Liver (tissue), 9 donors: Measurements from ENCODE around the gene DYNLL2. TPM values are rescaled to one million over a fixed set of nuclear protein-coding genes. Genes with fewer than 3 reads are reported as not detected.

Experiments
- DNase-seq: peaks from one replicate; pipeline ENCODE4 v3.0.0-alpha.2; 2017; ENCODE audit warnings: low spot score
- H3K27ac ChIP-seq, 2 donors: one replicate each; pipeline ENCODE4 v1.7.0; 2013; ENCODE audit warnings: inconsistent platforms in 2 of 2, low read length in 2 of 2, control low read depth in 1 of 2, low read depth in 1 of 2, mild to moderate bottlenecking in 1 of 2
- H3K27me3 ChIP-seq, 4 donors: one replicate each; pipeline versions ENCODE4 v1.6.1 to v1.7.0; 2013; ENCODE audit warnings: low read length in 3 of 4, inconsistent platforms in 1 of 4, mild to moderate bottlenecking in 1 of 4, moderate library complexity in 1 of 4; ENCODE audit not compliant: control insufficient read depth in 4 of 4, insufficient read depth in 4 of 4
- H3K36me3 ChIP-seq, 4 donors: one replicate each; pipeline versions ENCODE4 v1.6.1 to v1.7.0; 2013; ENCODE audit warnings: low read length in 3 of 4, mild to moderate bottlenecking in 3 of 4, low read depth in 1 of 4, moderate library complexity in 1 of 4; ENCODE audit not compliant: control insufficient read depth in 4 of 4, insufficient read depth in 3 of 4
- H3K4me1 ChIP-seq, 4 donors: one replicate each; pipeline versions ENCODE4 v1.6.1 to v1.7.0; 2013; ENCODE audit warnings: low read length in 3 of 4, mild to moderate bottlenecking in 3 of 4, moderate library complexity in 1 of 4; ENCODE audit not compliant: control insufficient read depth in 4 of 4, insufficient read depth in 4 of 4
- H3K4me3 ChIP-seq, 3 donors: one replicate each; pipeline versions ENCODE4 v1.6.1 to v1.7.0; 2013; ENCODE audit warnings: low read length in 3 of 3, control low read depth in 1 of 3, low read depth in 1 of 3, mild to moderate bottlenecking in 1 of 3
- H3K9ac ChIP-seq, 2 donors: one replicate each; pipeline ENCODE4 v1.7.0; 2013; ENCODE audit warnings: low read length in 2 of 2, mild to moderate bottlenecking in 2 of 2, moderate library complexity in 2 of 2, control low read depth in 1 of 2, low read depth in 1 of 2
- H3K9me3 ChIP-seq, 4 donors: one replicate each; pipeline versions ENCODE4 v1.6.1 to v1.7.0; 2013; ENCODE audit warnings: low read length in 3 of 4; ENCODE audit not compliant: control insufficient read depth in 4 of 4
- EGR1 ChIP-seq, 2 donors: IDR thresholded peaks; 2 replicates each; pipeline ENCODE4 v1.6.1; 2016 to 2018; ENCODE audit warnings: antibody characterized with exemption in 2 of 2, low read depth in 2 of 2
- FOXA2 ChIP-seq: IDR thresholded peaks from 2 replicates; pipeline ENCODE4 v1.6.1; 2016; ENCODE audit warnings: antibody characterized with exemption
- HNF4G ChIP-seq: IDR thresholded peaks from 2 replicates; pipeline ENCODE4 v1.6.1; 2016; ENCODE audit warnings: antibody characterized with exemption
- JUND ChIP-seq, 2 donors: IDR thresholded peaks; 2 replicates each; pipeline ENCODE4 v1.6.1; 2016; ENCODE audit warnings: antibody characterized with exemption in 2 of 2
- RAD21 ChIP-seq, 2 donors: IDR thresholded peaks; 2 replicates each; pipeline ENCODE4 v1.6.1; 2016; ENCODE audit warnings: antibody characterized with exemption in 2 of 2, mild to moderate bottlenecking in 2 of 2
- RXRA ChIP-seq, 2 donors: IDR thresholded peaks; 2 replicates each; pipeline ENCODE4 v1.6.1; 2017 to 2018; ENCODE audit warnings: antibody characterized with exemption in 2 of 2, mild to moderate bottlenecking in 1 of 2
- SP1 ChIP-seq: IDR thresholded peaks from 2 replicates; pipeline ENCODE4 v1.6.1; 2018; ENCODE audit warnings: antibody characterized with exemption, mild to moderate bottlenecking
- WGBS: extraction: QIAGEN DNeasy Blood & Tissue Kit; methylation state at CpG from one replicate; pipeline ENCODE4 v1.1.7; 2013; 5-methylcytosine and 5-hydroxymethylcytosine counted together
- polyA plus RNA-seq, 2 donors: library from polyadenylated mRNA; stranded (reverse) in 1 of 2; unstranded in 1 of 2; fragments of 200-250 nt in 1 of 2; fragments of >200 nt in 1 of 2; fragmentation: Nextera tagmentation in 1 of 2; extraction: Ambion mirVana in 1 of 2; gene quantifications; one replicate each; pipeline versions ENCODE4 v1.2.1 to v1.2.3, GENCODE V29; 2013 to 2015
- total RNA-seq, 2 donors: library from RNA; depleted of rRNA; stranded (reverse); fragments of >200 nt; gene quantifications; one replicate each; pipeline ENCODE4 v1.2.3, GENCODE V29; 2014
- TF ChIP-seq, protein P1 (sequence below): fragments of 150-350 bp; IDR thresholded peaks from 2 replicates; pipeline ENCODE4 v1.5.1; 2017; ENCODE audit warnings: improper control_type of control experiment, low read depth, low read length; ENCODE audit not compliant: missing input control
- TF ChIP-seq, protein P2 (sequence below): IDR thresholded peaks from 2 replicates; pipeline ENCODE4 v1.6.1; 2016; ENCODE audit warnings: antibody characterized with exemption
- TF ChIP-seq, protein P3 (sequence below): IDR thresholded peaks from 2 replicates; pipeline ENCODE4 v1.6.1; 2016; ENCODE audit warnings: antibody characterized with exemption
- TF ChIP-seq, protein P4 (sequence below): IDR thresholded peaks from 2 replicates; pipeline ENCODE4 v1.6.1; 2016; ENCODE audit warnings: antibody characterized with exemption
- donor health status: healthy.
- donor health status: healthy.
- donor health status: healthy.
- donor health status: healthy.
- donor health status: healthy.

The DYNLL2 gene
- total and polyA plus RNA-seq, 4 donors, result 3.2 to 22.1 (median 14.1) TPM

DNA sequence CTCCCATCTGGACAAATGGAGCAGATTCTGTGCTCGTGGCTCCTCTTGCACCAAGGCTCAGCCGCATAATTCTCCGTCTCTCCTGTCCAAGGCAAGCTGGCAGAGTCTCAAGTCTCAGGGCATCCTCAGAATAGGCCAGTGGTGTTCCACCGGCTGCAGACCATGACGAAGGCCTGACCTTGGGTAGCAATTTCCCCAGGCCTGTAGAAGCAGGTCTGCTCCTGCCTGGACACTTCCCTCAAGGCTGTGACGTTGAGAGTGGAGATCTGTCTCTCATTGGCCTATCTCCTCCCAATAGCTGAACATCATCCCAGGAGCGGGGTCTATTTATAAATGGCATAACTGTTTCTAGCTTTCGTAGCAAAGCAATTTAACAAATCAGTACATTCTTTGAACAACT lies 42.8 kb upstream of the DYNLL2 start:
- WGBS, result 83% methylated on average over 8 of the region's 8 CpGs
- peaks cover 2 to 13% (median 12%) of the 10 kb centered on the region in 4 donors for H3K4me1 ChIP-seq
- no peak overlapping the region for H3K27ac ChIP-seq
- H3K9ac ChIP-seq, result no peak overlapping the region
- no peak for DNase-seq
- H3K27me3 ChIP-seq, result no peaks in the 10 kb centered on the region
- H3K36me3 ChIP-seq, result no peaks in the 10 kb centered on the region
- H3K4me3 ChIP-seq, result no peak overlapping the region
- no peaks in the 10 kb centered on the region for H3K9me3 ChIP-seq
- no peak for TF ChIP-seq EGR1 (IDR thresholded peaks at IDR 0.05; ENCODE audit: low read depth in 2 of 2)
- TF ChIP-seq, protein P1, sequence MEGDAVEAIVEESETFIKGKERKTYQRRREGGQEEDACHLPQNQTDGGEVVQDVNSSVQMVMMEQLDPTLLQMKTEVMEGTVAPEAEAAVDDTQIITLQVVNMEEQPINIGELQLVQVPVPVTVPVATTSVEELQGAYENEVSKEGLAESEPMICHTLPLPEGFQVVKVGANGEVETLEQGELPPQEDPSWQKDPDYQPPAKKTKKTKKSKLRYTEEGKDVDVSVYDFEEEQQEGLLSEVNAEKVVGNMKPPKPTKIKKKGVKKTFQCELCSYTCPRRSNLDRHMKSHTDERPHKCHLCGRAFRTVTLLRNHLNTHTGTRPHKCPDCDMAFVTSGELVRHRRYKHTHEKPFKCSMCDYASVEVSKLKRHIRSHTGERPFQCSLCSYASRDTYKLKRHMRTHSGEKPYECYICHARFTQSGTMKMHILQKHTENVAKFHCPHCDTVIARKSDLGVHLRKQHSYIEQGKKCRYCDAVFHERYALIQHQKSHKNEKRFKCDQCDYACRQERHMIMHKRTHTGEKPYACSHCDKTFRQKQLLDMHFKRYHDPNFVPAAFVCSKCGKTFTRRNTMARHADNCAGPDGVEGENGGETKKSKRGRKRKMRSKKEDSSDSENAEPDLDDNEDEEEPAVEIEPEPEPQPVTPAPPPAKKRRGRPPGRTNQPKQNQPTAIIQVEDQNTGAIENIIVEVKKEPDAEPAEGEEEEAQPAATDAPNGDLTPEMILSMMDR, result no peak
- TF ChIP-seq, protein P2, sequence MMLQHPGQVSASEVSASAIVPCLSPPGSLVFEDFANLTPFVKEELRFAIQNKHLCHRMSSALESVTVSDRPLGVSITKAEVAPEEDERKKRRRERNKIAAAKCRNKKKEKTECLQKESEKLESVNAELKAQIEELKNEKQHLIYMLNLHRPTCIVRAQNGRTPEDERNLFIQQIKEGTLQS, result no peak
- TF ChIP-seq, protein P3, sequence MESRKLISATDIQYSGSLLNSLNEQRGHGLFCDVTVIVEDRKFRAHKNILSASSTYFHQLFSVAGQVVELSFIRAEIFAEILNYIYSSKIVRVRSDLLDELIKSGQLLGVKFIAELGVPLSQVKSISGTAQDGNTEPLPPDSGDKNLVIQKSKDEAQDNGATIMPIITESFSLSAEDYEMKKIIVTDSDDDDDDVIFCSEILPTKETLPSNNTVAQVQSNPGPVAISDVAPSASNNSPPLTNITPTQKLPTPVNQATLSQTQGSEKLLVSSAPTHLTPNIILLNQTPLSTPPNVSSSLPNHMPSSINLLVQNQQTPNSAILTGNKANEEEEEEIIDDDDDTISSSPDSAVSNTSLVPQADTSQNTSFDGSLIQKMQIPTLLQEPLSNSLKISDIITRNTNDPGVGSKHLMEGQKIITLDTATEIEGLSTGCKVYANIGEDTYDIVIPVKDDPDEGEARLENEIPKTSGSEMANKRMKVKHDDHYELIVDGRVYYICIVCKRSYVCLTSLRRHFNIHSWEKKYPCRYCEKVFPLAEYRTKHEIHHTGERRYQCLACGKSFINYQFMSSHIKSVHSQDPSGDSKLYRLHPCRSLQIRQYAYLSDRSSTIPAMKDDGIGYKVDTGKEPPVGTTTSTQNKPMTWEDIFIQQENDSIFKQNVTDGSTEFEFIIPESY, result no peak
- TF ChIP-seq RXRA (IDR thresholded peaks at IDR 0.05), result no peak
- TF ChIP-seq RAD21 (IDR thresholded peaks at IDR 0.05), result no peak
- TF ChIP-seq, protein P4, sequence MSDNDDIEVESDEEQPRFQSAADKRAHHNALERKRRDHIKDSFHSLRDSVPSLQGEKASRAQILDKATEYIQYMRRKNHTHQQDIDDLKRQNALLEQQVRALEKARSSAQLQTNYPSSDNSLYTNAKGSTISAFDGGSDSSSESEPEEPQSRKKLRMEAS, result no peak
- no peak for TF ChIP-seq JUND (IDR thresholded peaks at IDR 0.05)
- TF ChIP-seq HNF4G, result no peak

DNA sequence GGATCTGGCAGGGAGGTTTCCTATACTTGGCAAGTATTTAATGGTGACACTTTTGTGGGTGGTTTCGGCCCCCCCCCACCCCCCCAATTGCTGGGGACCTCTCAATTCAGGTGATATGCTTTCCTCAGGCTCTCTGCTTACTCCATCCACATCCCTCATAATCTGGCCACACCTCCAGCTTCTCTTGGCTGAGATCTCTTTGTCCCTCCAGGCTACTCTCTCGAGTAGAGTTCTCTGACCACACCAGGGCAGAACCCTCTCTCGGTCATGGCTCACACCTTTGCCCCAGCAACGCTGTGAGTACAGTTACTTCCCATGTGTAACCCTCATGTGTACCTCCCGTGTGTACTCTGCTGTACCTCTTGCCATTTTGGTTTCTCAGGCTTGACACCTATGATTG lies 42.1 kb upstream of the DYNLL2 start:
- no peaks in the 10 kb centered on the region for H3K36me3 ChIP-seq
- DNase-seq, result no peak
- WGBS, result 58% methylated on average over 5 of the region's 5 CpGs
- no peak overlapping the region for H3K4me3 ChIP-seq
- peaks cover 2 to 15% (median 14%) of the 10 kb centered on the region in 4 donors for H3K4me1 ChIP-seq
- no peak for TF ChIP-seq SP1
- TF ChIP-seq FOXA2, result no peak
- no peak for TF ChIP-seq EGR1 (IDR thresholded peaks at IDR 0.05; ENCODE audit: low read depth in 2 of 2)
- TF ChIP-seq, protein P3, result no peak
- H3K27ac ChIP-seq, result no peak overlapping the region
- H3K9me3 ChIP-seq, result no peaks in the 10 kb centered on the region
- H3K9ac ChIP-seq, result no peak overlapping the region
- H3K27me3 ChIP-seq, result no peaks in the 10 kb centered on the region
